NCI-H774 (cell line): ENCODE data around the gene RAPGEF5.

Source experiments
- DNase-seq: peaks from one replicate; lab custom pipeline; 2025; lab: John Stamatoyannopoulos, UW

The RAPGEF5 gene

DNA sequence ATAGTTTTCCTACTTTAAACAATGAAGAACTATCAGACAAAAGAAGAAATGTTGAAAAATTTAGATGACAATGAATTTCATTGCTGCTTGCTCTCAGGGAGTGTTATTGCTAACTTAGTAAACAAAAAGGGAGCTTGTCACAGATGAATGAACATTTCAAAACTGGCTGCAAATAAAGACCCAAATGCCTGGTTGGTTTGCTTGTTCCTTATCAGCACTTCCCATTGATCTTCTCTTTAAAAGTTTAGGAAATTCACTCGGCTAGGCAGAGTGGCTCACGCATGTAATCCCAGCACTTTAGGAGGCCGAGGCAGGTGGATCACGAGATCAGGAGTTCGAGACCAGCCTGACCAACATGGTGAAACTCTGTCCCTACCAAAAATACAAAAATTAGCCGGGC, 167.2 kb downstream of the RAPGEF5 start:
- DNase-seq: no peak

GRCh38 chr7:22189230-22189629, 167.7 kb downstream of the RAPGEF5 start:
- DNase-seq: no peak

DNA sequence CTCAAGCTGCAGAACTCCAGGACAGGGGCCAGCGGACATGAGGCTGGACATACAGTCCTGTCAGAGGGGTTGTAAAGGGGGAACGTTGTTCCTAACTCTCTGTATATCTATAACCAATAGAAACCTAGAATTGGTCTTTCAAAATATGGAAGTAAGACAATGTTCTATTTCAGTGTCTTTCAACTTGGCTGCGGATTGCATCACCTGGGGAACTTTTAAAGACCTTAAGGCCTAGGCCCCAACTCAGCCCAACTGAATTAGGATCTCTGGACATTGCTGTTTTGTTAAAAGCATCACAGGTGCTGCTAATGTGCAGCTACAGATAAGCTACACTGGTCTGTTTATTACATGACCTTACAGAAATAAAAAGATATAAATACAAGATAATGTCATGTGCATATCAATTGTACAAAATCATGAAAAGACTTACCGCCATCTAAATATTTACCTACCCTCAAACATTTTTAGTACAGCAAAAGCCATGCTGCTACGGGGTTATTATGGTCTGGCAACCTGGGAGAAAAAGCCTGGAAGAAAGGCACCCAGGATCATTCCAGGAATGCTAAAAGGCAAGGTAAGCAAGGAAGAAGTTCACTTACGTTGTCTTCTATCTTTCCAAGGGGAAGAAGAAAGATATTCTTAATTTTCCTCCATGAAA, 169.1 kb downstream of the RAPGEF5 start:
- no peak for DNase-seq

GRCh38 chr7:22185559-22185958, 171.4 kb downstream of the RAPGEF5 start:
- DNase-seq: no peak

DNA sequence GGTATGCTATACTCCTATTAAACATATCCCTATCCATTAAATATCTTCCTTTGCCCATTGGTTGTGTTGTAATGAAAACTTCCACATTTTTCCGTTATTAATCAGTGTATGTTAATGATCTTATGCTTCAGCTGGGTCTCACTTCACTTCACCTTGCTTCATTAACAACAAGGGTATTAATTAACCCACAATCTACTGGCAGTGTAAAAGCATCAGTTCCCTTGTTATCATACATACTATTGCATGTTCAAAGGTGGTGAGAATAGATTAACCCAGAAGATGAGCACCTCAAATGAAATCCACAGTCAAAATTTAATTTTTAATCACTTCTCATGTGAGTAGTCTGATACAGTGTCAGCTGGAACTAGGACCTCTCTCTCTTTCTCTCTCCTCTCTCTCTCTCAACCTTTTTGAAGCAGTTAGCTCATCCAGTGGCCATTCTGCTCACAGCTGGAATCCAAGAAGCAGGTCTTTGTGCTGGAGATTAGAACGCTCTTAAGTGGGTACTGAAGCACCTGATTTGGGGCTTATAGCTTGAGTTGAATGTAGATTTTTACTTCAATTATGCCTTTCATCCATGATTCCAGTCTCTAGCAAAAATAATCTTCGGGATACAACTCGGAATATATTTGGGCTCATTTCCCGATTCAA, 172.3 kb downstream of the RAPGEF5 start:
- no peak for DNase-seq

GRCh38 chr7:22183522-22184280, 173.3 kb downstream of the RAPGEF5 start:
- DNase-seq: no peak

DNA sequence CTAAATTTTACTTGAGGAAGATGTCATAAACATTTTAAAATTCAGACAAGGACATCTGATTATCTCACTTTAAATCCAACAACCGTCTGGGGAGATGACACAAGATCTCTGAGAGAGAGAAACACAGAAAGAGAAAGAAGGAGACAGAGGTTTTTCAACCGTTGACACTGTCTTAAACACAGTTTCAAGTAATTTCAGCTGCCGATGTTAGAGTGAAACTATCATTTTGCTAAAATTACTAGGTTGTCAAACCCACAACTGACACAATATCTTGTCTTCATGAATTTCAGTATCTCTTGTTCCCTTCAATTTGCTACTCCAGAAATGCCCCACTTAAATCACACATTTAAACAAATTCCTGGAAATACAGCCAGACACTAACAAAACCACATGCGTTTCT, 174.8 kb downstream of the RAPGEF5 start:
- no peak for DNase-seq

GRCh38 chr7:22181663-22182062, 175.3 kb downstream of the RAPGEF5 start:
- no peak for DNase-seq

GRCh38 chr7:22179442-22179879, 177.5 kb downstream of the RAPGEF5 start:
- DNase-seq: no peak

GRCh38 chr7:22178735-22179134, 178.2 kb downstream of the RAPGEF5 start:
- no peak for DNase-seq

DNA sequence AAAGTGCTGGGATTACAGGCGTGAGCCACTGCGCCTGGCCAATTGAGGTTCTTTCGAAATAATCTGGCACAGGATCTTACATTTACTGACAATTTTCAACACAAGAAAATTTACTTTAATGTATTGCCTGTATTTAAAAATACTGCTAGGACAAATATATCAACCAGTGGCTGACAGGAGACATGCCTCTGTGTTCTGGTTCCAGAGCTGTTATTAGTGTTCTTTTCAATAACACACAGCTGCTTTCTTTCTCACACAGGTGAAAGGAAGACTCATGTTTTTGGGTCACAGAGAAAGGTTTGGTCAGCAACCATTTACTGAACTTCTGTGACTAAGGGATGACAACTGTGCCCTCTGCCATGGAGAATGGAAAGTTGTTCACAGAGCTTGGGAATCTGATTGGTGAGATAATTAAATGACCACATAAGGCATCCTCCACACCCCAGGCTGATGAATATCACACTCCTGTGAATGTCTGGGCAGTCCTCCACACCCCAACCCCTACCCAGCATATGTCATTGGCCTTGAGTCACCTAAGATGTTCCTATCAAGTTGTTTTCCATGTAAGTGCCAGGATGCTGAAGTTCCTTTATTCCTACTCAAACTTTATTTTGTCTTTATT, 180.1 kb downstream of the RAPGEF5 start:
- no peak for DNase-seq

DNA sequence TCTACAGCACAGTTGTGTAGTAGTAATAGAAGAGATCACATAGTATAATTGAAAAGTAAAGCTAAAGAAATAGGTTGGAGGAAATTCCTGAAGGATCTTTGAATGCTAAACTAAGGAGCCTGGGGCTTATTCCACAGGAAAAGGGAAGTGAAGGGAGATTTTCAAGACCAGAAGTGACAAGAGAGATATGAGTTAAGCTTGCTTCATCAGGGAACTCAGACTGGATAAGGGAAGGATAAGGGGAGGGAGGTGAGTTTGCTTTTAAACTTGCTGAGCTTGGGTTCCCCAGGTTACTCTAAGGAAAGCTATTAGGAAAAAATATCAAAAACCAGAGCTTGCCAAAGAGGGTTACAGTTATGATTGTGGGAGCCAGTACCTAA, 182.4 kb downstream of the RAPGEF5 start:
- no peak for DNase-seq

DNA sequence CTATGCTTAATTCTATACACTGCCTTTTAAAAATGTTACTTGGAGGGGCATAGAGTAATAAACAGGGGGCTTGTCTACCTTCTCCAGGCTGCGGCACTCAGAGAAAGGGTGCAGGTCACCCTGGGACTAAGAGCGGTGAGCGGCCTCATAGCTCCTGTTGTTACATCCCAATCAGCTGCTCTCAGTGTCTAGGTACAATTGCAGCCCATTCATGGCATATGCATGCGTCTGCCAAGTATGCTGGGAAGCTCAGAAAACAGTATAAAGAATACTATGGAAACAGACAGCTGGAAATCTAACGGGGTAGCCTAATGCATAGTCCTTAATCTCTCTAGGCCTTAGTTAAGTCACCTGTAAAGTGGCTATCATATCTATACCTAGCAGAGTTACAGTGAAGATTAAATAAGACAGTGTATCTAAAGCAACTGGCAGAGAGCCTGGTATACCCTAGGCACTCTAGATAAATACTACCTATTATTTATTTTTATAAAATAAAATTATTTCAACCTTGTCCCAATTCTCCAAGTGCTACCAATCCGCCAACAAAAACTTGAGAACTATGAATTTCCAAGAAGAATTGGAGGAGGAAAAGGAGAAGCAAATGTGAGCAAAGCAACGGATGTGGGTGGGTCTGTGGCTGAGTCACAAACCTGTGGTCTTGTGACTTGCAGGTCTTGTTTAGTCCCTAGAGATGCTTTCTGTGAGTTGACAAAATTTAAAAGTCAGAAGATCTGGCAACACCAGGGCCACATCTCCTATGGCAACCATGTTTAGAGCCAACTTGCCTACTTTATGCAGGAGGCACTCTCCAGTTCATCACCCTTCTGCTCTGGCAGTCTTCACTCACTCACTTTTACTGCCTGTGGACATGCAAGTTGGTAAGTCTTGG, 183.0 kb downstream of the RAPGEF5 start:
- DNase-seq: no peak

GRCh38 chr7:22168129-22168634, 188.8 kb downstream of the RAPGEF5 start:
- DNase-seq: no peak

- DNase-seq: no peak
Observed at GRCh38 chr7:22167482-22167881, 189.5 kb downstream of the RAPGEF5 start.

DNA sequence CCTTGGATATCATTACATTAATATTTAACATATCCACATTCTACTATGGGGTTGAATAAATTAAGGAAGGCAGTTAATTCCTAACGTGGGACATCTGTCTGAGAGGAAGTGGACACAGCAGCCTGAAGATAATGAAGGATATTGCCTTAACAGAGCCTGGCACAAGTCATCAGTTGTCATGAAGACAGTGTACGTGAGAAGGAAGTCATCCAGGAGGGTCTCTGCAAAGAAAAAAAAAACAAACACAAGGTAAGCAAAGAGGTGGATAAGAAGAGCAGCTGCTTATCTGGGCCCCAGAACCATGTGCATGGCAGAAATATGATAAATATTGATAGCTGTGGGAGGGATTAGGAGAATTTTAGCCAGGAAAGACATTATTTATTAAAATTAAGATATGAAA, 190.0 kb downstream of the RAPGEF5 start:
- DNase-seq: no peak

- no peak for DNase-seq
Observed at GRCh38 chr7:22159341-22159740, 197.6 kb downstream of the RAPGEF5 start.

DNA sequence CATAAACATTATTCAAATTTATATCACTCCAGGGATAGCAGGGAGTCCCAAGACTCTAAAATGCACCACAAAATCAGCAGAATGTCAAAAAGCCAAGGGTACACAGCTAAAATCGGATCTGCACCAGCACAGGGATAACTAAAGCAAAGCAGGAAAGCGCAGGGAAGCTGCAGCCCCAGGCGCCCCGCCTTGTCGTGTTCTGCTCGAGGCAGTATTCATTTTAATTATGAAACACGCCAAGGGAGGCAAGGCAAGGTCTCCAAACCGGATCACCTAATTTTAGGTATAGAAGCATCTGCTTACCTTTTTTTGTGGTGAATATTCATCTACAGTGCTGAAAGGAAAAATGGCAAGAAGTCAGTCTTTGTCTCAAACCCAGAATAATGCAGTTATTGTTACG, 199.4 kb downstream of the RAPGEF5 start:
- no peak for DNase-seq

DNA sequence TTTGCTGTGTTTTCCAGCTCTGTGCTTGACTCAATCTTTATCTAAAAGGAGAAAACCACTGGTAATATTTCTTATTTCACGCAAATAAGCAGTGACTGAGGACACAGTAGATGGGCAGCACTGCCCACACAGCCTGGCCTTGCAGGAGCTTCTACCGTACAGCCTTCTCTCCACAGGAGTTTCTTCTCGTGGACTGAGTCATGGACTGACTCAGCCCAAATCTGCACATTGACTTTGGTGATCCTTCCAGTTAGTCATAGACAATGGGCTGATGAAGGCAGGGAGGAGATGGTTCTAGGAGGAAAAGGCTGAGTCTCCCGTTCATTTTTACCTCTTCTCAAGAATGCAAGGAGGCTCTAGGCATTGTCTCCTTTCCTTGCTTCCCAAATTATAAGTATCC, 200.7 kb downstream of the RAPGEF5 start:
- DNase-seq: no peak

DNA sequence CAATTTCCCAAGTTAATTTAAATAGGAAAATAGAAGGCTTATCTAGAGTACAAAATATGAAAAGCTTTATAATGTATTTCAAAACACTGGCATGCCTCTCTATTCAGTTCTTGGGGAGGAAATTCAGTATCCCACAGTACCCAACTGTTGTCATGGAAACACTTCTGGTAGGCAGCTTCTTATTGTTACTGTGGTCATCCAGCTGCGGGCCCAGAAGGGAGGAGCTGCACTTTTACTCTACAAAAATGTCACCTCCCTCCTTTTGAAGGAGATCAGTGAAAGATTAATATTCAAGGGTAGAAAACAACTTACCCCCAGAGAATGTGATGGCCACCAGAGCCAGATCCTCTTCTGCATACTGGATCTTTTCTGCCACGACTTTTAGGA, 202.8 kb downstream of the RAPGEF5 start:
- DNase-seq: no peak

- DNase-seq: no peak
Observed at GRCh38 chr7:22153432-22154142, 203.4 kb downstream of the RAPGEF5 start.
